ENCODE data around the gene CRX. TPM values are rescaled to one million over a fixed set of nuclear protein-coding genes. Genes with fewer than 3 reads are reported as not detected.

Gene CRX
- total and polyA plus RNA-seq, 2 donors (not counting 3 experiments of a cell fraction or from before 2014, with no cell fraction given), result not detected

GRCh38 chr19:47842941-47843340 lies 21.2 kb downstream of the CRX start:
- TF ChIP-seq POLR2AphosphoS5 (IDR thresholded peaks at IDR 0.05; ENCODE audit: insufficient read depth, low read depth, low read length) (no peak), EZH2 (IDR thresholded peaks at IDR 0.05; ENCODE audit: borderline replicate concordance, low read depth, low read length, severe bottlenecking) (no peak), JUN (IDR thresholded peaks at IDR 0.05; ENCODE audit: borderline replicate concordance, insufficient read depth, insufficient read length, low read depth) (no peak), MYC (IDR thresholded peaks at IDR 0.05; ENCODE audit: low read depth, low read length) (no peak), GATA2 (IDR thresholded peaks at IDR 0.05; ENCODE audit: insufficient read depth, insufficient read length, low read depth, low read length) (no peak), MAX (IDR thresholded peaks at IDR 0.05; ENCODE audit: insufficient read depth, insufficient read length) (no peak)
- no TSS peak for BruUV-seq (replicated peaks)
- intact Hi-C loops (cut with micrococcal nuclease), result no loop called here

GRCh38 chr19:47848425-47848822 lies 26.7 kb downstream of the CRX start:
- CTCF ChIA-PET, result interaction anchor here (0.9 to 3.3 kb wide), 5 partner anchors 8 to 21 kb away, joined by 5 to 16 read pairs (median 11); no protein-coding TSS in a partner anchor
- Histone ChIP-seq H3K27me3 (ENCODE audit: control insufficient read depth in 2 of 2, insufficient read depth in 2 of 2, low read length in 2 of 2) (peaks cover 9 to 17% of the 10 kb centered on the region in 2 experiments), H4K20me1 (replicated peaks; ENCODE audit: control insufficient read depth, extremely low read depth, insufficient read depth, low read length) (no peaks in the 10 kb centered on the region), H3K27ac (ENCODE audit: insufficient read depth, low read depth, low read length) (no peak overlapping the region), H3K4me3 (replicated peaks in 1 of 3; ENCODE audit: insufficient read depth in 1 of 3, low read depth in 1 of 3, low read length in 3 of 3) (no peak overlapping the region), H3K9ac (replicated peaks; ENCODE audit: extremely low read depth, insufficient read depth, low read length) (no peak overlapping the region), H3K79me2 (ENCODE audit: control insufficient read depth, insufficient read depth, low read length) (no peaks in the 10 kb centered on the region), H3K9me1 (replicated peaks; ENCODE audit: control insufficient read depth, extremely low read depth, insufficient read depth, low read length) (no peaks in the 10 kb centered on the region), H2AFZ (ENCODE audit: low read depth, low read length) (no peak overlapping the region), H3K4me2 (ENCODE audit: insufficient read depth, low read length) (no peak overlapping the region), H3K9me3 (replicated peaks; ENCODE audit: control insufficient read depth, insufficient read depth, low read length) (no peaks in the 10 kb centered on the region), H3K4me1 (ENCODE audit: control insufficient read depth, extremely low read depth, insufficient read depth, low read length) (no peaks in the 10 kb centered on the region), H3K36me3 (ENCODE audit: control insufficient read depth in 2 of 2, extremely low read depth in 1 of 2, insufficient read depth in 2 of 2, low read length in 2 of 2) (no peaks in the 10 kb centered on the region)
- TF ChIP-seq POLR2AphosphoS5 (IDR thresholded peaks at IDR 0.05; ENCODE audit: insufficient read depth, low read depth, low read length), result no peak
- TF ChIP-seq FOS (IDR thresholded peaks at IDR 0.05; ENCODE audit: borderline replicate concordance, insufficient read depth, low read length), result no peak
- no peak for TF ChIP-seq EZH2 (IDR thresholded peaks at IDR 0.05; ENCODE audit: borderline replicate concordance, low read depth, low read length, severe bottlenecking)
- TF ChIP-seq JUN (IDR thresholded peaks at IDR 0.05; ENCODE audit: borderline replicate concordance, insufficient read depth, insufficient read length, low read depth), result no peak
- TF ChIP-seq POLR2A (IDR thresholded peaks at IDR 0.05; ENCODE audit: low read depth, low read length), result no peak
- no peak for TF ChIP-seq MAX (IDR thresholded peaks at IDR 0.05; ENCODE audit: insufficient read depth, insufficient read length)
- TF ChIP-seq MYC (IDR thresholded peaks at IDR 0.05; ENCODE audit: low read depth, low read length), result no peak
- TF ChIP-seq CTCF (IDR thresholded peaks at IDR 0.05; ENCODE audit: extremely low read depth in 1 of 2, insufficient read depth in 1 of 2, low read depth in 1 of 2, low read length in 2 of 2), result no peak
- TF ChIP-seq GATA2 (IDR thresholded peaks at IDR 0.05; ENCODE audit: insufficient read depth, insufficient read length, low read depth, low read length), result no peak
- dilution Hi-C loops (cut with MboI; ENCODE audit: extremely low pct_ligation_motif_present, low sequenced_read_pairs) (no loop called here), intact Hi-C loops (cut with micrococcal nuclease) (no loop called here)
- no TSS peak for BruUV-seq (replicated peaks)
- POLR2A ChIA-PET, result no interaction called here
- DNase-seq (ENCODE audit: low read depth, low spot score) (no peak), FAIRE-seq (no peak)

More at GRCh38 chr19:47842941-47843340, 21.2 kb downstream of the CRX start:
- Histone ChIP-seq H3K4me2 (ENCODE audit: insufficient read depth, low read length) (no peak overlapping the region), H3K9ac (replicated peaks; ENCODE audit: extremely low read depth, insufficient read depth, low read length) (no peak overlapping the region), H2AFZ (ENCODE audit: low read depth, low read length) (no peak overlapping the region), H3K4me3 (replicated peaks in 1 of 3; ENCODE audit: insufficient read depth in 1 of 3, low read depth in 1 of 3, low read length in 3 of 3) (no peak overlapping the region), H3K27ac (ENCODE audit: insufficient read depth, low read depth, low read length) (no peak overlapping the region), H3K79me2 (ENCODE audit: control insufficient read depth, insufficient read depth, low read length) (no peaks in the 10 kb centered on the region), H3K9me3 (replicated peaks; ENCODE audit: control insufficient read depth, insufficient read depth, low read length) (no peaks in the 10 kb centered on the region), H3K27me3 (ENCODE audit: control insufficient read depth in 2 of 2, insufficient read depth in 2 of 2, low read length in 2 of 2) (no peaks in the 10 kb centered on the region), H3K36me3 (ENCODE audit: control insufficient read depth in 2 of 2, extremely low read depth in 1 of 2, insufficient read depth in 2 of 2, low read length in 2 of 2) (no peaks in the 10 kb centered on the region), H3K9me1 (replicated peaks; ENCODE audit: control insufficient read depth, extremely low read depth, insufficient read depth, low read length) (no peaks in the 10 kb centered on the region), H3K4me1 (ENCODE audit: control insufficient read depth, extremely low read depth, insufficient read depth, low read length) (no peaks in the 10 kb centered on the region), H4K20me1 (replicated peaks; ENCODE audit: control insufficient read depth, extremely low read depth, insufficient read depth, low read length) (no peaks in the 10 kb centered on the region)
- dilution Hi-C loops (cut with MboI; ENCODE audit: extremely low pct_ligation_motif_present, low sequenced_read_pairs), result no loop called here
- FAIRE-seq (no peak), DNase-seq (ENCODE audit: low read depth, low spot score) (no peak)
- CTCF ChIA-PET, result interaction anchor here (0.9 kb wide), 1 partner anchor 26 kb away, joined by 3 read pairs; no protein-coding TSS in a partner anchor
- POLR2A ChIA-PET, result no interaction called here
